Measurements from ENCODE around the gene CIBAR2. TPM values are rescaled to one million over a fixed set of nuclear protein-coding genes. Genes with fewer than 3 reads are reported as not detected.

CIBAR2 gene
- total and polyA plus RNA-seq, 11 donors, result not detected

GRCh38 chr16:85132456-85133289, 20.4 kb upstream of the CIBAR2 start:
- no peak for ATAC-seq
- no peaks in the 10 kb centered on the region for H3K9me3 ChIP-seq
- H3K36me3 ChIP-seq, result no peaks in the 10 kb centered on the region
- H3K27me3 ChIP-seq, result no peaks in the 10 kb centered on the region
- intact Hi-C loops (cut with DNase I), result loop anchor here in 4 of 10 donors (5.0 to 10.0 kb wide), 3 partner anchors 90 to 482 kb away; partner anchors contain the start of gene GSE1 (in 1 of the 4)
- H3K4me3 ChIP-seq, result no peak overlapping the region
- TF ChIP-seq POLR2A (IDR thresholded peaks at IDR 0.05) (no peak), CTCF (IDR thresholded peaks at IDR 0.05) (no peak)
- no peak for DNase-seq
- WGBS, 4 donors, result 95 to 98% (median 96%) methylated on average over 20 of the region's 20 CpGs
- H3K4me1 ChIP-seq, result peaks cover 3 to 58% (median 46%) of the 10 kb centered on the region in 12 donors
- H3K27ac ChIP-seq, result no peak overlapping the region

GRCh38 chr16:85130705-85131028, 18.4 kb upstream of the CIBAR2 start:
- peak in 1 of 5 donors; percentile 45 for DNase-seq
- H3K4me1 ChIP-seq, result peaks cover 3 to 57% (median 42%) of the 10 kb centered on the region in 12 donors
- intact Hi-C loops (cut with DNase I), result loop anchor here in 4 of 10 donors (5.0 to 10.0 kb wide), 3 partner anchors 92 to 484 kb away; partner anchors contain the start of gene GSE1 (in 1 of the 4)
- no peak overlapping the region for H3K4me3 ChIP-seq
- TF ChIP-seq POLR2A (IDR thresholded peaks at IDR 0.05) (no peak), CTCF (IDR thresholded peaks at IDR 0.05) (no peak)
- H3K27ac ChIP-seq, result peak overlapping the region in 11 of 12 donors; percentile 18 to 79 (median 61)
- peak in 2 of 4 donors; percentile 10 to 27 for ATAC-seq
- no peaks in the 10 kb centered on the region for H3K9me3 ChIP-seq
- WGBS, 4 donors, result 54 to 76% (median 63%) methylated on average over 5 of the region's 5 CpGs
- H3K36me3 ChIP-seq, result no peaks in the 10 kb centered on the region
- no peaks in the 10 kb centered on the region for H3K27me3 ChIP-seq

- ATAC-seq (no peak), DNase-seq (no peak)
- intact Hi-C loops (cut with DNase I), result loop anchor here in 8 of 10 donors (5.0 to 10.0 kb wide), 8 partner anchors 37 to 485 kb away; partner anchors contain the start of gene GSE1 (in 1 of the 8)
- Histone ChIP-seq H3K4me1 (peaks cover under 1 to 53% (median 39%) of the 10 kb centered on the region in 12 donors), H3K27ac (peak overlapping the region in 11 of 12 donors; percentile 18 to 79 (median 61)), H3K9me3 (no peaks in the 10 kb centered on the region), H3K27me3 (no peaks in the 10 kb centered on the region), H3K4me3 (no peak overlapping the region), H3K36me3 (no peaks in the 10 kb centered on the region)
- WGBS, 4 donors, result 49 to 61% (median 55%) methylated on average over 15 of the region's 15 CpGs
- TF ChIP-seq POLR2A (IDR thresholded peaks at IDR 0.05), result no peak
- TF ChIP-seq CTCF (IDR thresholded peaks at IDR 0.05), result no peak
These were observed 17.8 kb upstream of the CIBAR2 start for GRCh38 chr16:85129876-85130704.
